ENCODE measurements around the gene ADCY3. TPM values are rescaled to one million over a fixed set of nuclear protein-coding genes. Genes with fewer than 3 reads are reported as not detected.

Gene ADCY3
- polyA plus RNA-seq, 1 of the 3 experiments (the other 2 are of a cell fraction) = 53.9 TPM

GRCh38 chr2:24935145-24935544, 15.1 kb upstream of the ADCY3 start:
- ChIA-PET POLR2A (interaction anchor here (0.8 kb wide), 1 partner anchor 9 kb away, joined by 3 read pairs; no protein-coding TSS in a partner anchor), CTCF (interaction anchor here (1.1 kb wide), 2 partner anchors 13 to 15 kb away, joined by 3 to 4 read pairs; partner anchors contain the start of gene ADCY3)
- Histone ChIP-seq H3K27ac (ENCODE audit: low read depth in 2 of 2, low read length in 1 of 2) (no peak overlapping the region), H2AFZ (ENCODE audit: low read depth) (no peak overlapping the region), H3K4me3 (ENCODE audit: low read depth in 2 of 2, low read length in 1 of 2) (no peak overlapping the region), H3K9me3 (no peaks in the 10 kb centered on the region), H3K9ac (no peak overlapping the region), H3K79me2 (ENCODE audit: insufficient read depth) (no peaks in the 10 kb centered on the region), H3F3A (replicated peaks; ENCODE audit: insufficient read depth) (no peaks in the 10 kb centered on the region), H3K36me3 (replicated peaks in 1 of 2; ENCODE audit: control insufficient read depth in 1 of 2, insufficient read depth in 2 of 2, low read length in 1 of 2) (no peaks in the 10 kb centered on the region), H3K27me3 (ENCODE audit: insufficient read depth) (no peaks in the 10 kb centered on the region), H3K4me2 (no peak overlapping the region), H3K4me1 (ENCODE audit: control insufficient read depth in 1 of 2, insufficient read depth in 2 of 2, low read depth in 1 of 2, low read length in 1 of 2) (no peaks in the 10 kb centered on the region), H3K9me2 (no peaks in the 10 kb centered on the region), H4K20me1 (ENCODE audit: insufficient read depth) (no peaks in the 10 kb centered on the region)
- no peak for TF ChIP-seq PBX3 (IDR thresholded peaks at IDR 0.05)
- no peak for TF ChIP-seq ELF1 (IDR thresholded peaks at IDR 0.05)
- TF ChIP-seq RCOR1 (IDR thresholded peaks at IDR 0.05; ENCODE audit: low read length) = no peak
- no peak for TF ChIP-seq FOXJ3 (CRISPR knock-in tag; IDR thresholded peaks at IDR 0.05)
- TF ChIP-seq FOSL2 (IDR thresholded peaks at IDR 0.05; ENCODE audit: borderline replicate concordance, low read depth) = no peak
- TF ChIP-seq TAF1 (IDR thresholded peaks at IDR 0.05; ENCODE audit: borderline replicate concordance, low read depth, low read length) = no peak
- TF ChIP-seq NFIC (IDR thresholded peaks at IDR 0.05; ENCODE audit: borderline replicate concordance) = no peak
- TF ChIP-seq GATA2 (CRISPR knock-in tag; IDR thresholded peaks at IDR 0.05) = no peak
- no peak for TF ChIP-seq RXRA (IDR thresholded peaks at IDR 0.05; ENCODE audit: borderline replicate concordance, low read depth)
- TF ChIP-seq MXI1 (IDR thresholded peaks at IDR 0.05; ENCODE audit: low read depth, low read length) = no peak
- no peak for TF ChIP-seq USF2 (IDR thresholded peaks at IDR 0.05; ENCODE audit: borderline replicate concordance, low read depth, low read length)
- no peak for TF ChIP-seq SMC3 (IDR thresholded peaks at IDR 0.05; ENCODE audit: low read depth, low read length)
- TF ChIP-seq YY1 (IDR thresholded peaks at IDR 0.05; ENCODE audit: low read depth) = no peak
- TF ChIP-seq ZBTB33 (IDR thresholded peaks at IDR 0.05; ENCODE audit: borderline replicate concordance, low read depth) = no peak
- TF ChIP-seq CTCF (IDR thresholded peaks at IDR 0.05) = no peak
- no peak for TF ChIP-seq CHD2 (IDR thresholded peaks at IDR 0.05; ENCODE audit: low read length, partially characterized antibody)
- no peak for TF ChIP-seq NRF1 (IDR thresholded peaks at IDR 0.05; ENCODE audit: low read depth, low read length)
- TF ChIP-seq JUND (IDR thresholded peaks at IDR 0.05) = no peak
- TF ChIP-seq RAD21 (IDR thresholded peaks at IDR 0.05; ENCODE audit: low read length) = no peak
- TF ChIP-seq TCF12 (IDR thresholded peaks at IDR 0.05) = no peak
- WGBS (ENCODE audit: low lambda C conversion rate) = 84% methylated on average over 5 of the region's 5 CpGs
- DNase-seq = no peak
